HepG2 (cell line): Measurements from ENCODE around the gene HERC6. TPM values are rescaled to one million over a fixed set of nuclear protein-coding genes. Genes with fewer than 3 reads are reported as not detected.

Experiments used
- BCL6 ChIP-seq: IDR thresholded peaks from 2 replicates; pipeline ENCODE4 v1.6.1; 2016; ENCODE audit warnings: missing genetic modification reagents, missing compliant biosample characterization
- DNMT1 ChIP-seq: sonication (generic); formaldehyde crosslinking; IDR thresholded peaks from 2 replicates; pipeline ENCODE4 v1.5.1; 2020; ENCODE audit warnings: mild to moderate bottlenecking, missing genetic modification reagents
- EP300 ChIP-seq, 3 experiments: sonication (generic) in 1 of 3; formaldehyde crosslinking in 1 of 3; IDR thresholded peaks; 2 replicates each; pipeline versions ENCODE4 v1.5.1 to v1.6.1; 2011 to 2020; ENCODE audit warnings: low read depth in 2 of 3, low read length in 2 of 3, borderline replicate concordance in 1 of 3, improper control_type of control experiment in 1 of 3, mild to moderate bottlenecking in 1 of 3, missing genetic modification reagents in 1 of 3, moderate library complexity in 1 of 3
- ERF ChIP-seq: IDR thresholded peaks from 2 replicates; pipeline ENCODE4 v1.6.1; 2018; ENCODE audit warnings: missing biosample characterization, missing genetic modification reagents
- FOXJ3 ChIP-seq: sonication (generic); formaldehyde crosslinking; IDR thresholded peaks from 2 replicates; pipeline ENCODE4 v1.4.0; 2020; ENCODE audit warnings: missing genetic modification reagents, mild to moderate bottlenecking, borderline replicate concordance
- GATAD1 ChIP-seq: IDR thresholded peaks from 2 replicates; pipeline ENCODE4 v1.6.1; 2016; ENCODE audit warnings: missing genetic modification reagents, missing compliant biosample characterization
- NFE2L1 ChIP-seq: sonication (generic); formaldehyde crosslinking; IDR thresholded peaks from 2 replicates; pipeline ENCODE4 v1.4.0; 2020; ENCODE audit warnings: missing genetic modification reagents, mild to moderate bottlenecking, borderline replicate concordance
- PHB2 ChIP-seq: fragments of 450-650 bp; IDR thresholded peaks from 2 replicates; pipeline ENCODE4 v1.6.1; 2018; ENCODE audit not compliant: partially characterized antibody
- RBAK ChIP-seq: sonication (generic); formaldehyde crosslinking; IDR thresholded peaks from 2 replicates; pipeline ENCODE4 v1.5.1; 2020; ENCODE audit warnings: mild to moderate bottlenecking, missing genetic modification reagents
- SOX6 ChIP-seq, 2 experiments: fragments of 450-650 bp in 1 of 2; sonication (generic) in 1 of 2; formaldehyde crosslinking in 1 of 2; IDR thresholded peaks; 2 replicates each; pipeline versions ENCODE4 v1.4.0 to v1.6.1; 2017 to 2020; ENCODE audit warnings: antibody characterized with exemption in 1 of 2, mild to moderate bottlenecking in 1 of 2, missing genetic modification reagents in 1 of 2
- TBX2 ChIP-seq: sonication (generic); formaldehyde crosslinking; IDR thresholded peaks from 2 replicates; pipeline ENCODE4 v1.5.0; 2020; ENCODE audit warnings: missing genetic modification reagents, mild to moderate bottlenecking, borderline replicate concordance
- ZNF264 ChIP-seq: sonication (generic); formaldehyde crosslinking; IDR thresholded peaks from 2 replicates; pipeline ENCODE4 v1.4.0; 2020; ENCODE audit warnings: missing genetic modification reagents
- ZNF644 ChIP-seq: IDR thresholded peaks from 2 replicates; pipeline ENCODE4 v1.6.1; 2016; ENCODE audit warnings: low read depth
- ZNF737 ChIP-seq: sonication (generic); formaldehyde crosslinking; IDR thresholded peaks from 2 replicates; pipeline ENCODE4 v1.5.0; 2020; ENCODE audit warnings: missing genetic modification reagents, mild to moderate bottlenecking, borderline replicate concordance
- polyA plus RNA-seq, 8 experiments: library from polyadenylated mRNA; depleted of rRNA in 3 of 8; stranded (reverse) in 7 of 8; unstranded in 1 of 8; fragments of >200 nt; fragmentation: Illumina TruSeq in 4 of 8; extraction: Trizol in 4 of 8; gene quantifications; 2 replicates each; pipeline versions ENCODE4 v1.2.1 to v1.2.3, GENCODE V29; 2011 to 2016; ENCODE audit warnings: low read depth in 4 of 8, missing spikeins in 1 of 8, mixed read lengths in 1 of 8; ENCODE audit not compliant: insufficient read depth in 1 of 8
- total RNA-seq, 5 experiments: library from RNA; depleted of rRNA; stranded (reverse); fragments of >200 nt; fragmentation: Illumina TruSeq; extraction: Trizol; gene quantifications; 2 replicates each; pipeline ENCODE4 v1.2.3, GENCODE V29; 2016; ENCODE audit warnings: low read depth in 1 of 5
- TF ChIP-seq, protein P1 (sequence below): sonication (generic); formaldehyde crosslinking; IDR thresholded peaks from 2 replicates; pipeline ENCODE4 v1.5.1; 2020; ENCODE audit warnings: mild to moderate bottlenecking, missing genetic modification reagents
- TF ChIP-seq, protein P2 (sequence below): sonication (generic); formaldehyde crosslinking; IDR thresholded peaks from 2 replicates; pipeline ENCODE4 v1.4.0; 2020; ENCODE audit warnings: missing genetic modification reagents
- TF ChIP-seq, protein P3 (sequence below): sonication (generic); formaldehyde crosslinking; IDR thresholded peaks from 2 replicates; pipeline ENCODE4 v1.8.1; 2023; ENCODE audit warnings: mild to moderate bottlenecking, inconsistent platforms, moderate library complexity, missing genetic modification reagents, borderline replicate concordance
- TF ChIP-seq, protein P4 (sequence below): sonication (generic); formaldehyde crosslinking; IDR thresholded peaks from 2 replicates; pipeline ENCODE4 v1.9.0; 2022; ENCODE audit warnings: missing genetic modification reagents, mild to moderate bottlenecking, borderline replicate concordance

Gene HERC6
- total and polyA plus RNA-seq, 2 of the 13 experiments (the other 11 are each of a cell fraction or from before 2014, with no cell fraction given) = 0.50 to 2.0 TPM

DNA sequence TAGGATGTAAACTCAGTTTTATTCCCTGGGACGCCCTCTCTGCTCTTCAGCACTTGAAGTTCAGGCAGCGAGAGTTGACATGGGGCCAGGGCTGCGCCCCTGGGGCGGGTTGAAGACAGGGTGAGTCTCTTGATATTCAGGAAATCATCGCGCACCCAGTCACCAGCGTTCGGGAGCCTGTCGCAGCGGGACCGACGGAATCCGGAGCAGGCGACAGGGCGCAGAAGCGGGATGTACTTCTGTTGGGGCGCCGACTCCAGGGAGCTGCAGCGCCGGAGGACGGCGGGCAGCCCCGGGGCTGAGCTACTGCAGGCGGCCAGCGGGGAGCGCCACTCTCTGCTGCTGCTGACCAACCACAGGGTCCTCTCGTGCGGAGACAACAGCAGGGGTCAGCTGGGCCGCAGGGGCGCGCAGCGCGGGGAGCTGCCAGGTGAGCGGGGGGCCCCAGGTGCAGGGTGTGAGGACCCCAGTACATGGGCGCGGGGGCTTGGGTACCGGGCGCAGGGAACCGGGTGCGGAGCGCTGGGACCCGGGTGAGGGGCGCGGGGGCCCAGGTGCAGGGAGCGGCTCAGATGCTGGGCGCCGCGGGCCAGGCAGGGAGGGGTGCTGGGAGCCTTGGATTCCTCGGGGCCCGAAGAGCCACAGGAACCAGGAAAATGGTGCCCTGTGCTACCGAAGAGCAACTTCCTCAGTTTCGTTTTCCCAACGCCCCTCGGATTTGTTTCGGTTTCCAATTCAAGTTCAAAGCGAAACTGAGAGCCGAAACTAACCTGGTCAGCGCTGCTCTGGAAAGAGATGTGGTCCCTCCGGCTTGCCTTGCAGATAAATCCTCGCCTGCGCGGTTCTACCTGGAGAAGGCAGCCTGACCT is at the start of gene HERC6 (continued):
- TF ChIP-seq BCL6 (CRISPR knock-in tag) (peak; percentile 60), ZNF644 (CRISPR knock-in tag) (no peak), TBX2 (CRISPR knock-in tag) (peak; percentile 80), DNMT1 (peak; percentile 95), SOX6 (IDR thresholded peaks at IDR 0.05) (no peak), SOX6 (CRISPR knock-in tag; IDR thresholded peaks at IDR 0.05) (peak; percentile 62), PHB2 (no peak), RBAK (CRISPR knock-in tag) (no peak), GATAD1 (CRISPR knock-in tag) (no peak), FOXJ3 (CRISPR knock-in tag) (no peak), ZNF264 (CRISPR knock-in tag) (no peak), ERF (CRISPR knock-in tag) (no peak), EP300 (IDR thresholded peaks at IDR 0.05; ENCODE audit: low read depth in 2 of 2, low read length in 2 of 2) (no peak), EP300 (CRISPR knock-in tag; IDR thresholded peaks at IDR 0.05; ENCODE audit: borderline replicate concordance) (no peak), NFE2L1 (no peak), ZNF737 (peak; percentile 29; the same call in 1 of the 2 replicates)
- TF ChIP-seq, protein P1, sequence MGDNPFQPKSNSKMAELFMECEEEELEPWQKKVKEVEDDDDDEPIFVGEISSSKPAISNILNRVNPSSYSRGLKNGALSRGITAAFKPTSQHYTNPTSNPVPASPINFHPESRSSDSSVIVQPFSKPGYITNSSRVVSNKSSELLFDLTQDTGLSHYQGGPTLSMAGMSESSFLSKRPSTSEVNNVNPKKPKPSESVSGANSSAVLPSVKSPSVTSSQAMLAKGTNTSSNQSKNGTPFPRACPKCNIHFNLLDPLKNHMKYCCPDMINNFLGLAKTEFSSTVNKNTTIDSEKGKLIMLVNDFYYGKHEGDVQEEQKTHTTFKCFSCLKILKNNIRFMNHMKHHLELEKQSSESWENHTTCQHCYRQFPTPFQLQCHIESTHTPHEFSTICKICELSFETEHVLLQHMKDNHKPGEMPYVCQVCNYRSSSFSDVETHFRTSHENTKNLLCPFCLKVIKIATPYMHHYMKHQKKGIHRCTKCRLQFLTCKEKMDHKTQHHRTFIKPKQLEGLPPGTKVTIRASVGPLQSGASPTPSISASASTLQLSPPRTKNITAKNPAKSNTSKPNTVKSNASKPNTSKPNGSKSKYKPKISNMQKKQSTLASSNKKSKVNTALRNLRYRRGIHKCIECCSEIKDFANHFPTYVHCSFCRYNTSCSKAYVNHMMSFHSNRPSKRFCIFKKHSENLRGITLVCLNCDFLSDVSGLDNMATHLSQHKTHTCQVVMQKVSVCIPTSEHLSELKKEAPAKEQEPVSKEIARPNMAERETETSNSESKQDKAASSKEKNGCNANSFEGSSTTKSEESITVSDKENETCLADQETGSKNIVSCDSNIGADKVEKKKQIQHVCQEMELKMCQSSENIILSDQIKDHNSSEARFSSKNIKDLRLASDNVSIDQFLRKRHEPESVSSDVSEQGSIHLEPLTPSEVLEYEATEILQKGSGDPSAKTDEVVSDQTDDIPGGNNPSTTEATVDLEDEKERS (CRISPR knock-in tag) = no peak
- TF ChIP-seq, protein P2, sequence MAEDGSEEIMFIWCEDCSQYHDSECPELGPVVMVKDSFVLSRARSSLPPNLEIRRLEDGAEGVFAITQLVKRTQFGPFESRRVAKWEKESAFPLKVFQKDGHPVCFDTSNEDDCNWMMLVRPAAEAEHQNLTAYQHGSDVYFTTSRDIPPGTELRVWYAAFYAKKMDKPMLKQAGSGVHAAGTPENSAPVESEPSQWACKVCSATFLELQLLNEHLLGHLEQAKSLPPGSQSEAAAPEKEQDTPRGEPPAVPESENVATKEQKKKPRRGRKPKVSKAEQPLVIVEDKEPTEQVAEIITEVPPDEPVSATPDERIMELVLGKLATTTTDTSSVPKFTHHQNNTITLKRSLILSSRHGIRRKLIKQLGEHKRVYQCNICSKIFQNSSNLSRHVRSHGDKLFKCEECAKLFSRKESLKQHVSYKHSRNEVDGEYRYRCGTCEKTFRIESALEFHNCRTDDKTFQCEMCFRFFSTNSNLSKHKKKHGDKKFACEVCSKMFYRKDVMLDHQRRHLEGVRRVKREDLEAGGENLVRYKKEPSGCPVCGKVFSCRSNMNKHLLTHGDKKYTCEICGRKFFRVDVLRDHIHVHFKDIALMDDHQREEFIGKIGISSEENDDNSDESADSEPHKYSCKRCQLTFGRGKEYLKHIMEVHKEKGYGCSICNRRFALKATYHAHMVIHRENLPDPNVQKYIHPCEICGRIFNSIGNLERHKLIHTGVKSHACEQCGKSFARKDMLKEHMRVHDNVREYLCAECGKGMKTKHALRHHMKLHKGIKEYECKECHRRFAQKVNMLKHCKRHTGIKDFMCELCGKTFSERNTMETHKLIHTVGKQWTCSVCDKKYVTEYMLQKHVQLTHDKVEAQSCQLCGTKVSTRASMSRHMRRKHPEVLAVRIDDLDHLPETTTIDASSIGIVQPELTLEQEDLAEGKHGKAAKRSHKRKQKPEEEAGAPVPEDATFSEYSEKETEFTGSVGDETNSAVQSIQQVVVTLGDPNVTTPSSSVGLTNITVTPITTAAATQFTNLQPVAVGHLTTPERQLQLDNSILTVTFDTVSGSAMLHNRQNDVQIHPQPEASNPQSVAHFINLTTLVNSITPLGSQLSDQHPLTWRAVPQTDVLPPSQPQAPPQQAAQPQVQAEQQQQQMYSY (CRISPR knock-in tag) = no peak
- TF ChIP-seq, protein P3, sequence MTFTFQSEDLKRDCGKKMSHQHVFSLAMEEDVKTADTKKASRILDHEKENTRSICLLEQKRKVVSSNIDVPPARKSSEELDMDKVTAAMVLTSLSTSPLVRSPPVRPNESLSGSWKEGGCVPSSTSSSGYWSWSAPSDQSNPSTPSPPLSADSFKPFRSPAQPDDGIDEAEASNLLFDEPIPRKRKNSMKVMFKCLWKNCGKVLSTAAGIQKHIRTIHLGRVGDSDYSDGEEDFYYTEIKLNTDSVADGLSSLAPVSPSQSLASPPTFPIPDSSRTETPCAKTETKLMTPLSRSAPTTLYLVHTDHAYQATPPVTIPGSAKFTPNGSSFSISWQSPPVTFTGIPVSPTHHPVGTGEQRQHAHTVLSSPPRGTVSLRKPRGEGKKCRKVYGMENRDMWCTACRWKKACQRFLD (CRISPR knock-in tag) = peak; percentile 60; the same call in 1 of the 2 replicates
- TF ChIP-seq, protein P4, sequence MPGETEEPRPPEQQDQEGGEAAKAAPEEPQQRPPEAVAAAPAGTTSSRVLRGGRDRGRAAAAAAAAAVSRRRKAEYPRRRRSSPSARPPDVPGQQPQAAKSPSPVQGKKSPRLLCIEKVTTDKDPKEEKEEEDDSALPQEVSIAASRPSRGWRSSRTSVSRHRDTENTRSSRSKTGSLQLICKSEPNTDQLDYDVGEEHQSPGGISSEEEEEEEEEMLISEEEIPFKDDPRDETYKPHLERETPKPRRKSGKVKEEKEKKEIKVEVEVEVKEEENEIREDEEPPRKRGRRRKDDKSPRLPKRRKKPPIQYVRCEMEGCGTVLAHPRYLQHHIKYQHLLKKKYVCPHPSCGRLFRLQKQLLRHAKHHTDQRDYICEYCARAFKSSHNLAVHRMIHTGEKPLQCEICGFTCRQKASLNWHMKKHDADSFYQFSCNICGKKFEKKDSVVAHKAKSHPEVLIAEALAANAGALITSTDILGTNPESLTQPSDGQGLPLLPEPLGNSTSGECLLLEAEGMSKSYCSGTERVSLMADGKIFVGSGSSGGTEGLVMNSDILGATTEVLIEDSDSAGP = peak; percentile 93; the same call in 1 of the 2 replicates
